HepG2 (cell line): Measurements from ENCODE around the gene GPC6.

Source experiments
- HDAC6 ChIP-seq: fragments of 200-600 bp; sonication (generic); IDR thresholded peaks from 2 replicates; pipeline ENCODE4 v1.7.0; 2017; ENCODE audit warnings: mild to moderate bottlenecking, antibody characterized with exemption, low read length, low read depth
- TARDBP ChIP-seq: sonication (generic); formaldehyde crosslinking; IDR thresholded peaks from 2 replicates; pipeline ENCODE4 v1.8.0; 2022; ENCODE audit warnings: mild to moderate bottlenecking, missing genetic modification reagents
- ZNF776 ChIP-seq: sonication (generic); formaldehyde crosslinking; IDR thresholded peaks from 2 replicates; pipeline ENCODE4 v1.4.0; 2020; ENCODE audit warnings: mild to moderate bottlenecking, missing genetic modification reagents
- TF ChIP-seq, protein P1 (sequence below): sonication (generic); formaldehyde crosslinking; IDR thresholded peaks from 2 replicates; pipeline ENCODE4 v1.5.0; 2020; ENCODE audit warnings: mild to moderate bottlenecking, missing genetic modification reagents, moderate library complexity
- TF ChIP-seq, protein P2 (sequence below): sonication (generic); formaldehyde crosslinking; IDR thresholded peaks from 2 replicates; pipeline ENCODE4 v1.5.1; 2020; ENCODE audit warnings: missing genetic modification reagents, mild to moderate bottlenecking, borderline replicate concordance

DNA sequence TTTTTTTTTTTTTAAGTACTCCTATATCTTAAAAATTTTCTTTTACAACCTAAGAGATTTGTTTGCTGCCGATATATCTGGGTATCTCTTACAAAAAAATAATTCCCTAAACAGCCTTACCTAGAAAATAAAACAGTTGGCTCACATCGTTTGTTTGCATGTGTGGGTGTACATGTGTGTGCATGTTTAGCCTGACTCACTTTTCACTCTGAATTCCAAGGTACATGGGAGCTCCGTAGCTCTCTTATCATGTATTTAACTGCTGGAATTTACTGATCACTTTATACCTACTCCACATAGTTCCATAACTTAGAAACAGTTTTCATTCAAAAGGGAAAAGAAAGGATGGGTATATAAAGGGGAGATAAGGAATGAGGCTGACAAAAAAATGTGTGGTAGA, 616.5 kb downstream of the GPC6 start:
- TF ChIP-seq TARDBP (CRISPR knock-in tag) (no peak), ZNF776 (no peak), HDAC6 (no peak)
- TF ChIP-seq, protein P1, sequence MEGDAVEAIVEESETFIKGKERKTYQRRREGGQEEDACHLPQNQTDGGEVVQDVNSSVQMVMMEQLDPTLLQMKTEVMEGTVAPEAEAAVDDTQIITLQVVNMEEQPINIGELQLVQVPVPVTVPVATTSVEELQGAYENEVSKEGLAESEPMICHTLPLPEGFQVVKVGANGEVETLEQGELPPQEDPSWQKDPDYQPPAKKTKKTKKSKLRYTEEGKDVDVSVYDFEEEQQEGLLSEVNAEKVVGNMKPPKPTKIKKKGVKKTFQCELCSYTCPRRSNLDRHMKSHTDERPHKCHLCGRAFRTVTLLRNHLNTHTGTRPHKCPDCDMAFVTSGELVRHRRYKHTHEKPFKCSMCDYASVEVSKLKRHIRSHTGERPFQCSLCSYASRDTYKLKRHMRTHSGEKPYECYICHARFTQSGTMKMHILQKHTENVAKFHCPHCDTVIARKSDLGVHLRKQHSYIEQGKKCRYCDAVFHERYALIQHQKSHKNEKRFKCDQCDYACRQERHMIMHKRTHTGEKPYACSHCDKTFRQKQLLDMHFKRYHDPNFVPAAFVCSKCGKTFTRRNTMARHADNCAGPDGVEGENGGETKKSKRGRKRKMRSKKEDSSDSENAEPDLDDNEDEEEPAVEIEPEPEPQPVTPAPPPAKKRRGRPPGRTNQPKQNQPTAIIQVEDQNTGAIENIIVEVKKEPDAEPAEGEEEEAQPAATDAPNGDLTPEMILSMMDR (CRISPR knock-in tag): no peak
- TF ChIP-seq, protein P2, sequence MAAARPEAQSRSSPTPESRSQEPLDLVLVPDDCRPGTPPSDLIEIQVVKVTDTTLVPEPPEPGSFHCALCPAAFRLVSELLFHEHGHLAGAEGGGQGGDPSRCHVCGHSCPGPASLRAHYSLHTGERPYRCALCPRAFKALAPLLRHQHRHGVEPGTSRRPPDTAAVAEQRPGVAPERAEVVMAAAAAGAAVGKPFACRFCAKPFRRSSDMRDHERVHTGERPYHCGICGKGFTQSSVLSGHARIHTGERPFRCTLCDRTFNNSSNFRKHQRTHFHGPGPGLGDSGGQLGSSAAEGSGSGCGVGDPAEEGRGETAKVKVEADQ: no peak
